PC-3 (cell line): Measurements from ENCODE around the gene CYP4V2. TPM values are rescaled to one million over a fixed set of nuclear protein-coding genes. Genes with fewer than 3 reads are reported as not detected.

Source experiments
- ATAC-seq: fragments of 200-7000 bp; cut with Tn5 transposase; 2 replicates; pipeline ENCODE4 v1.9.1; 2020; ENCODE audit warnings: mild to moderate bottlenecking, moderate library complexity
- BruUV-seq: library from RNA; stranded (reverse); fragments of 400-500 nt; replicated peaks from 2 replicates; lab custom pipeline; 2021; lab: Mats Ljungman, UMichigan
- CTCF ChIA-PET: fragments of 300-600 bp; sonication (Branson Sonifier 250); formaldehyde crosslinking; loops from one replicate; lab custom pipeline; 2022; ENCODE audit warnings: antibody characterized with exemption; lab: Charles Lee
- POLR2A ChIA-PET: fragments of 300-600 bp; sonication (Branson Sonifier 250); formaldehyde crosslinking; loops from one replicate; lab custom pipeline; 2022; ENCODE audit warnings: antibody characterized with exemption; ENCODE audit not compliant: unreplicated experiment; lab: Charles Lee
- DNase-seq: peaks from one replicate; pipeline ENCODE4 v3.0.0-alpha.2; 2015
- H2AFZ ChIP-seq: fragments of 300-600 bp; sonication (generic); 2 replicates; pipeline ENCODE4 v1.6.0; 2016; ENCODE audit warnings: antibody characterized with exemption, low read length
- H3F3A ChIP-seq: fragments of 300-600 bp; sonication (generic); one replicate; pipeline ENCODE4 v1.6.0; 2017; ENCODE audit warnings: antibody characterized with exemption, low read length, control low read depth, mild to moderate bottlenecking; ENCODE audit not compliant: unreplicated experiment
- H3K27ac ChIP-seq: fragments of 300-600 bp; sonication (generic); 2 replicates; pipeline ENCODE4 v1.5.1; 2016; ENCODE audit warnings: mild to moderate bottlenecking, low read length
- H3K27me3 ChIP-seq: fragments of 300-600 bp; sonication (generic); 2 replicates; pipeline ENCODE4 v1.6.1; 2016; ENCODE audit warnings: low read length, mixed read lengths
- H3K36me3 ChIP-seq: fragments of 300-600 bp; sonication (generic); 2 replicates; pipeline ENCODE4 v1.6.1; 2016; ENCODE audit warnings: low read depth, mixed run types, low read length, mixed read lengths
- H3K4me1 ChIP-seq: fragments of 300-600 bp; sonication (generic); 2 replicates; pipeline ENCODE4 v1.5.1; 2016; ENCODE audit warnings: low read length; ENCODE audit not compliant: insufficient read depth
- H3K4me2 ChIP-seq: fragments of 300-600 bp; sonication (generic); 2 replicates; pipeline ENCODE4 v1.6.0; 2016; ENCODE audit warnings: low read length
- H3K4me3 ChIP-seq: fragments of 300-600 bp; sonication (generic); 2 replicates; pipeline ENCODE4 v1.5.1; 2016; ENCODE audit warnings: mild to moderate bottlenecking, low read length, mixed read lengths
- H3K79me2 ChIP-seq: fragments of 300-600 bp; sonication (generic); 2 replicates; pipeline ENCODE4 v1.6.1; 2017; ENCODE audit warnings: low read length, mixed read lengths
- H3K9ac ChIP-seq: fragments of 300-600 bp; sonication (generic); 2 replicates; pipeline ENCODE4 v1.6.0; 2016; ENCODE audit warnings: mild to moderate bottlenecking, low read length
- H3K9me2 ChIP-seq: fragments of 300-600 bp; sonication (generic); replicated peaks from 2 replicates; pipeline ENCODE4 v1.6.1; 2016; ENCODE audit warnings: mixed run types, low read length, mixed read lengths
- H3K9me3 ChIP-seq: fragments of 300-600 bp; sonication (generic); 2 replicates; pipeline ENCODE4 v1.6.1; 2016; ENCODE audit warnings: low read length, mixed read lengths
- H4K20me1 ChIP-seq: fragments of 300-600 bp; sonication (generic); 2 replicates; pipeline ENCODE4 v1.6.1; 2016; ENCODE audit warnings: low read length, mixed read lengths
- CTCF ChIP-seq: fragments of 300-600 bp; sonication (generic); conservative IDR thresholded peaks from 2 replicates; pipeline ENCODE4 v1.5.1; 2017; ENCODE audit warnings: antibody characterized with exemption, low read depth, mild to moderate bottlenecking, low read length
- EZH2 ChIP-seq: fragments of 300-600 bp; sonication (generic); IDR thresholded peaks from one replicate; pipeline ENCODE4 v1.6.1; 2017; ENCODE audit warnings: antibody characterized with exemption, mild to moderate bottlenecking, low read length; ENCODE audit not compliant: unreplicated experiment
- EZH2phosphoT487 ChIP-seq: fragments of 300-600 bp; sonication (generic); IDR thresholded peaks from 2 replicates; pipeline ENCODE4 v1.6.1; 2018; ENCODE audit warnings: mild to moderate bottlenecking, antibody characterized with exemption, low read length, borderline replicate concordance
- intact Hi-C: fragments of 100-400 bp; cut with micrococcal nuclease; formaldehyde crosslinking; loops from 2 replicates; pipeline ENCODE4 v1.9.0; 2023
- total RNA-seq: library from RNA; depleted of rRNA; stranded (reverse); fragments of >200 nt; gene quantifications from 2 replicates; pipeline ENCODE4 v1.2.3, GENCODE V29; 2014

CYP4V2 gene
- total RNA-seq, 1 experiment from 2014 or later: 0.69 TPM

- no peaks in the 10 kb centered on the region for H4K20me1 ChIP-seq
- TF ChIP-seq EZH2: no peak
- peak; percentile 70 for TF ChIP-seq CTCF
- no peaks in the 10 kb centered on the region for H3K9me2 ChIP-seq
- POLR2A ChIA-PET: no interaction called here
- no peaks in the 10 kb centered on the region for H3K9me3 ChIP-seq
- no peaks in the 10 kb centered on the region for H3K4me1 ChIP-seq
- H3K27ac ChIP-seq: no peak overlapping the region
- H3K27me3 ChIP-seq: no peaks in the 10 kb centered on the region
- peak overlapping the region; percentile 53; the same call in 1 of the 2 replicates for H2AFZ ChIP-seq
- BruUV-seq: no TSS peak
- ATAC-seq (peak; percentile 90), DNase-seq (peak; percentile 63)
- H3K4me3 ChIP-seq: no peak overlapping the region
- no peaks in the 10 kb centered on the region for H3F3A ChIP-seq
- H3K9ac ChIP-seq: no peak overlapping the region
- intact Hi-C loops: no loop called here
- H3K36me3 ChIP-seq: no peaks in the 10 kb centered on the region
- peak overlapping the region; percentile 33; the same call in 1 of the 2 replicates for H3K4me2 ChIP-seq
- CTCF ChIA-PET: interaction anchor here (0.7 kb wide), 1 partner anchor 596 kb away, joined by 3 read pairs; no protein-coding TSS in a partner anchor
- H3K79me2 ChIP-seq: no peaks in the 10 kb centered on the region
Measured at GRCh38 chr4:186201535-186202230, 10.3 kb downstream of the CYP4V2 start.

DNA sequence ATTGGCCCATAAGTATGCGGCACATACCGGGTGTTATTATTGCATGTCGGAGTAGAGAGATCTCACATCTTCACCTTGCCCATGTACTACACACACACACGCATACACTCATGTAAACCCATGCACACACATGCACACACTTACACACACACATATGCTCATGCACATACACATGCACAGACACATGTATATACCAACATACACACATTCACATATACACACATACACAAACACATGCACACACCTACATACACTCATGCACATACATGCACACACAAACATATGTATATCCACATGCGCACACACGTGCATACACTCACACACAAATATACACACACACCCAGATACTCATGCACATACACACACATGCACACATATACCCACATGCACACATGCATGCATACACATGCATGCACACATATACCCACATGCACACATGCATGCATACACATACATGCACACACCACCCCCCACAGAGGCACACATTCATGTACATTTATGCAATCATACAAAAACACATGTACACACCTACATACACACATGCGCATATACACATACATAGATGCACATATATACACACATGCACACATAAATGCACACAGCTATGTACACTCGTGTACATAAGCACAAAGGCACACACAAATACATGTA lies 11.2 kb downstream of the CYP4V2 start:
- no peaks in the 10 kb centered on the region for H3K79me2 ChIP-seq
- intact Hi-C loops: no loop called here
- no peaks in the 10 kb centered on the region for H3K36me3 ChIP-seq
- ChIA-PET POLR2A (no interaction called here), CTCF (no interaction called here)
- H3K27ac ChIP-seq: no peak overlapping the region
- no peaks in the 10 kb centered on the region for H3K4me1 ChIP-seq
- no peaks in the 10 kb centered on the region for H4K20me1 ChIP-seq
- no peaks in the 10 kb centered on the region for H3K9me3 ChIP-seq
- TF ChIP-seq EZH2 (no peak), CTCF (no peak), EZH2phosphoT487 (no peak)
- no peak for ATAC-seq
- no peak for DNase-seq
- H3F3A ChIP-seq: no peaks in the 10 kb centered on the region
- no TSS peak for BruUV-seq
- no peaks in the 10 kb centered on the region for H3K9me2 ChIP-seq
- no peaks in the 10 kb centered on the region for H3K27me3 ChIP-seq
- H2AFZ ChIP-seq: no peak overlapping the region
- no peak overlapping the region for H3K4me2 ChIP-seq
- no peak overlapping the region for H3K4me3 ChIP-seq
- H3K9ac ChIP-seq: no peak overlapping the region

DNA sequence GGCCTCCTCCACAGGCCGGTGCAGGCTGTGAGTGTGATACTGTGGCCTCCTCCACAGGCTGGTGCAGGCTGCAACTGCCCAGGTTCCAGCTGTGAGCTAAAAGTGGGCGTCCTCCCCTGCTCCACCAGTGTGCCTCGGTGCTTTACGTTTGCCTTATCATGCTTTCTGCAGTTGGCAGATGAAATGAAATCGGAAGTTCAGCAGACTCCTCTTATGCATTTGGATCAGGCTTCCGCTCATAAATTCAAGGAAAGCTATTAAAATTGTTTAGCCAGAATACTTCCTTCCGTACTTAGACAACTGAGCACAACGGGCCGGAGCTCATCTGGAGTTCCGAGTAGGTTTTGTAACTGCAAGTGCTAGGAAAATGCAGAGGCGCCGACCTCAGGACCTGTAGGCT lies 12.0 kb downstream of the CYP4V2 start:
- Histone ChIP-seq H3K4me2 (peak overlapping the region; percentile 33; the same call in 1 of the 2 replicates), H2AFZ (peak overlapping the region; percentile 20; the same call in 1 of the 2 replicates), H3K79me2 (no peaks in the 10 kb centered on the region), H3K27me3 (no peaks in the 10 kb centered on the region), H3K9me2 (no peaks in the 10 kb centered on the region), H3K4me3 (no peak overlapping the region), H3K9me3 (no peaks in the 10 kb centered on the region), H4K20me1 (no peaks in the 10 kb centered on the region), H3K9ac (no peak overlapping the region), H3K27ac (no peak overlapping the region), H3K36me3 (no peaks in the 10 kb centered on the region), H3F3A (no peaks in the 10 kb centered on the region), H3K4me1 (no peaks in the 10 kb centered on the region)
- peak; percentile 24 for ATAC-seq
- POLR2A ChIA-PET: no interaction called here
- no peak for DNase-seq
- intact Hi-C loops: no loop called here
- no peak for TF ChIP-seq CTCF
- no peak for TF ChIP-seq EZH2phosphoT487
- TF ChIP-seq EZH2: no peak
- CTCF ChIA-PET: no interaction called here
- BruUV-seq: no TSS peak
